ENCODE results near the gene ZG16.

- TF ChIP-seq, protein P1, sequence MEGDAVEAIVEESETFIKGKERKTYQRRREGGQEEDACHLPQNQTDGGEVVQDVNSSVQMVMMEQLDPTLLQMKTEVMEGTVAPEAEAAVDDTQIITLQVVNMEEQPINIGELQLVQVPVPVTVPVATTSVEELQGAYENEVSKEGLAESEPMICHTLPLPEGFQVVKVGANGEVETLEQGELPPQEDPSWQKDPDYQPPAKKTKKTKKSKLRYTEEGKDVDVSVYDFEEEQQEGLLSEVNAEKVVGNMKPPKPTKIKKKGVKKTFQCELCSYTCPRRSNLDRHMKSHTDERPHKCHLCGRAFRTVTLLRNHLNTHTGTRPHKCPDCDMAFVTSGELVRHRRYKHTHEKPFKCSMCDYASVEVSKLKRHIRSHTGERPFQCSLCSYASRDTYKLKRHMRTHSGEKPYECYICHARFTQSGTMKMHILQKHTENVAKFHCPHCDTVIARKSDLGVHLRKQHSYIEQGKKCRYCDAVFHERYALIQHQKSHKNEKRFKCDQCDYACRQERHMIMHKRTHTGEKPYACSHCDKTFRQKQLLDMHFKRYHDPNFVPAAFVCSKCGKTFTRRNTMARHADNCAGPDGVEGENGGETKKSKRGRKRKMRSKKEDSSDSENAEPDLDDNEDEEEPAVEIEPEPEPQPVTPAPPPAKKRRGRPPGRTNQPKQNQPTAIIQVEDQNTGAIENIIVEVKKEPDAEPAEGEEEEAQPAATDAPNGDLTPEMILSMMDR (optimal IDR thresholded peaks at IDR 0.05 in 1 of 3, IDR thresholded peaks at IDR 0.05 in 1 of 3, conservative IDR thresholded peaks at IDR 0.05 in 1 of 3; ENCODE audit: extremely low read depth in 1 of 3, insufficient read depth in 2 of 3, low read length in 3 of 3): no peak
- no peak for TF ChIP-seq EZH2 (IDR thresholded peaks at IDR 0.05; ENCODE audit: low read length)
Measured at GRCh38 chr16:29826342-29826695, 48.3 kb downstream of the ZG16 start.
